ENCODE results near the gene SLC18A2.

SLC18A2 gene

GRCh38 chr10:117237401-117237991 is 3.4 kb upstream of the SLC18A2 start:
- no peak for DNase-seq (ENCODE audit: low read depth in 4 of 4, low spot score in 1 of 4)

DNA sequence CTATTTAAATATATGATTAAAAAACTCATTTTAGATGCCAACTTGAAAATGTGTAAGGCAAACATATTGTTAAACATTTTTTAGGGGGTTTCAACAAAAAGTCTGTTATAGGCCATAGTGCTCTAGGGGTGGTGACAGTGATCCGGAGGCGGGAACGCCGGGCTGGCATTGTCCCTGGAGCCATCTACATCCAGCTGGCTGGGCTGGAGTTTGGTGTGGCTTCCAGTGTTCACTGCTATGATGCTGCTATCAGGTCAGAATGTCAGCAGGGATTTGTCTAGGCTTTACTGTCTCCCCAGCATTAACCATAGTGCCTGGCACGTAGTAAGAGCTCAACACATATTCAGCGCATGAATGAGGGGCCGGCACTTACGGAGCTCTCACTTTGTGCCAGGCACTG is 1.9 kb upstream of the SLC18A2 start:
- DNase-seq (ENCODE audit: low read depth in 4 of 4, low spot score in 1 of 4): no peak

- no peak for DNase-seq (ENCODE audit: low read depth in 4 of 4, low spot score in 1 of 4)
Measured at GRCh38 chr10:117239721-117240620, 943 bp upstream of the SLC18A2 start.

DNA sequence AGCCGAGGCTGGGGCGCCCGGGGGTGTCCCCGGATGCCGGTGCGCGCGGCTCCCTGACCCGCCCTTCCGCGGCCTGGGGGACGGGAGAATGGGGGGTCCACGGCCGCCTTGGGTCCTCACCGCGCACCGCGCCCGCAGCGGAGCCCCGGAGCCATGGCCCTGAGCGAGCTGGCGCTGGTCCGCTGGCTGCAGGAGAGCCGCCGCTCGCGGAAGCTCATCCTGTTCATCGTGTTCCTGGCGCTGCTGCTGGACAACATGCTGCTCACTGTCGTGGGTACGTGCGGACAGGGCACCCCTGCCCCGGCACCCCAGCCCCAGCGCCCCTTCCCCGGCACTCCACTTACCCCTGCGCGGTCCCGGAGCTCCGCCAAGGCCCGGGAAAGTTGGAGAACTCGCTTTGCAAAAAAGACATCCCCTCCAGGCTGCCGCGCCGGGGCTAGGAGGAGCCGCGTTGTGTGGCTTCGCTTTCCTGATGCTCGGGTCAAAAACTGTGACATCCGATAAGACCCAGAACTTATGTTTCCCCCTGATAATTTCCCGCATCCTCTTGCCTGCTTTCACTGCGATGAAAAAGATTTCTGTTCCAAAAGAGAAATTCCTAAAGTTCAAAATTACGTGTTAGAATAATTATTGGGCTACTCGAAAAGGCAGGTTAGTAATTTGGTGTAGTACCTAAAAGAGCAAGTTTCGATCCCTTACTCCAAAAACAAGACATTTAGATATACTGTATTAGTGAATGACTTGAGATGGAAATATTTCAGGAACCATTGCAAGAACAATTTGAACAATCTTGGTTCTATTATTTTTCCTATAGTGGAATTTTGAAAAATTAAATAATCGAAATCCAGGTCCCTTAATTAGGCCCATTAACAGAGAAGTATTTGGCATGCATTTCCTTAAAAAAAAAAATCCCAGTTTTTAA is 888 bp downstream of the SLC18A2 start:
- DNase-seq (ENCODE audit: low read depth in 4 of 4, low spot score in 1 of 4): no peak

- no peak for DNase-seq (ENCODE audit: low read depth in 4 of 4, low spot score in 1 of 4)
Measured at GRCh38 chr10:117242463-117242832, 1.5 kb downstream of the SLC18A2 start.

DNA sequence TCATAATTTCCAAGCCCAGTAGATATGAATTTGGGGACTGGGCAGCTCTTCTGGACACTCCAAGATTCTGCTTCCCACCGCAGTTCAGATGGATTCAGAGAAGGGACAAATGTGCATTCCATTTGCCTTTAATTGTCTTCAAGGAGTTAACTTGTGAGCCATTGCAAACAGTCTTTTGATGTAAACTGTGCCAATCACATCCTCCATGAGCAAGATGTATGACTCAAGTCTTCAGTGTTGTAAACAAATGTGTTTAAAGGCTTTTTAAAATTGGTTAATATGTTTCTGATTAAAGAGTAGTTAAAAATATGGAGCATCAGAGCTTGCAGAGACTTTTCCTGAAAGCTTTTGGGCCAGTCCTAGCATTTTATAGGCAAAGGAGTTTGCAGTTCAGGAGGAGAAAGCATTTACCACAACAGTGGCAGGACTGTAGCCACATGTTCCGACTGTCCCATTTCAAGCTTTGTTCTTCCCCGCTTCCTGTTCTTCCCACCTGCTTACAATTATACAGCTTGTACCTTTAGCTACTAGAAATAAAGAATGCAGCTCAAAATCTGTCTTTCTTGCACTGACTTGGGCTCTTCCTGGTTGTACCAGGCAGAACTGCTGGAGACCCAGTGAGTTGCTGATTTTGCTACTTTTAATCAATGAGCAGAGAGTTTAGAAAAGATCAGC is 6.2 kb downstream of the SLC18A2 start:
- DNase-seq (ENCODE audit: low read depth in 4 of 4, low spot score in 1 of 4): no peak

DNA sequence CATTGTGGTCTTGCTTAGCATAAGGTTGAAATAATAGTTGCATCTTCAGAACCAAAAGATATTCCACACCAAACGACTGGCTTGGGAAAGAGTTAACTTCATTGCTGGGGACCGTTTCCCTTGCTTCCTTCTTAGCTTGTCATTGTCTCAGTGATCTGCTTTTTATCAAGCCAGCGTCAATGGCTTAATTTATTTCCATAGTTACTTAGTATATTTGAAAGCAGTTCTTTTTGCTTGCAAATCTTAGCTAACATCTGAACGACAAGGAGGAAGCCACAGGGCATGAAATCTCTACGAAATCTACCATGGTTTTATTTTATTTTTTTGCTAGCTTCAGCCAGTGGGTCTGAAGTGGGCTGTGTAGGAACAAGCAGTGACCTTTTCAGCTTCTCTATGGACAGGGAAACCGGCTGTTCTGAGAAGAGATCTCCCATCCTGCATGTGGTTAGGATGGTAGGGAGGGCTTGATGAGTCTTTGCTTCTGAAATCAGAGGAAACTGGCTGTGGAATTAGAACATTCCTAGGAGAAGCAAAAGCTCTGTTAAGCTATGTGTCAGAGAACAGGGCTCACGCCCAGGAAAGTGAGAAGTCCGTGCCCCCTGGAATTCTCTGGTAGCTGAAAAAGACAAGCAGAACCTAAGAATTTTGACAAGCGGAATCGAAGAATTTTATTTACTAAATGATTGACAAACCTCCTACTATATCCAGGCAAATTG is 8.0 kb downstream of the SLC18A2 start:
- no peak for DNase-seq (ENCODE audit: low read depth in 4 of 4, low spot score in 1 of 4)

GRCh38 chr10:117249493-117250093 is 8.7 kb downstream of the SLC18A2 start:
- no peak for DNase-seq (ENCODE audit: low read depth in 4 of 4, low spot score in 1 of 4)

- DNase-seq (ENCODE audit: low read depth in 4 of 4, low spot score in 1 of 4): no peak
Measured at GRCh38 chr10:117250411-117250810, 9.5 kb downstream of the SLC18A2 start.

DNA sequence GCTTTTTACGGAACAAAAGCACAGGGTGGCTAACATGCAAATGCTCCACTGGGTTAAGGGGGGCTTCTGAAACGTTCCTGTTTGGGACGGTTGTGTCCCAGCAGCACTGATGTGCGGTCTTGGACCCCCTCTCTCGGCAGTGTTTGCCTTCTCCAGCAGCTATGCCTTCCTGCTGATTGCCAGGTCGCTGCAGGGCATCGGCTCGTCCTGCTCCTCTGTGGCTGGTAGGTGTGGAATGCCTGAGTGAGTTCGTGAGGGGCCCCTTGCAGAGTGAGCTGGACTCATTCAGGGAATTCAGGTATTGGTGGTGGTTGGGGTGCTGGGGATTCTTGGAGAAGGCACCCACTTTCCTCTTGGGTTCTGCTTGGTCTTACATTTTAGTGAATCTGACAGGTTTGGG is 13.0 kb downstream of the SLC18A2 start:
- DNase-seq (ENCODE audit: low read depth in 4 of 4, low spot score in 1 of 4): no peak

DNA sequence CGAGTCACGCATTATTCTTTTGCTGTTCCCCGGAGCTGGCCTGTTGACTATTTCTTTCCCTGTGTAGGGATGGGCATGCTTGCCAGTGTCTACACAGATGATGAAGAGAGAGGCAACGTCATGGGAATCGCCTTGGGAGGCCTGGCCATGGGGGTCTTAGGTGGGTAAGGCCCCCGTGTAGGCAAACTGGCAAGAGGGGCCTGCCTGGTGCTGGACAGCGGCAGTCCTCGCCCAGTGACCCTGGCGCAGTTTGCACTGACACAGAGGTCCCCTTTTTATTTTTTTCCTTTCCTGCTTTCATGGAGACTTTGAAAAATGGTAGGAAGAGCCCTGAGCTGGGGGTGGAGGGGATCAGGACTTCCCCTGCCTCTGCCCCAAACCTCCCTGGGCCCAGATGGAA is 13.4 kb downstream of the SLC18A2 start:
- DNase-seq (ENCODE audit: low read depth in 4 of 4, low spot score in 1 of 4): no peak

GRCh38 chr10:117254774-117255735 is 14.1 kb downstream of the SLC18A2 start:
- no peak for DNase-seq (ENCODE audit: low read depth in 4 of 4, low spot score in 1 of 4)

DNA sequence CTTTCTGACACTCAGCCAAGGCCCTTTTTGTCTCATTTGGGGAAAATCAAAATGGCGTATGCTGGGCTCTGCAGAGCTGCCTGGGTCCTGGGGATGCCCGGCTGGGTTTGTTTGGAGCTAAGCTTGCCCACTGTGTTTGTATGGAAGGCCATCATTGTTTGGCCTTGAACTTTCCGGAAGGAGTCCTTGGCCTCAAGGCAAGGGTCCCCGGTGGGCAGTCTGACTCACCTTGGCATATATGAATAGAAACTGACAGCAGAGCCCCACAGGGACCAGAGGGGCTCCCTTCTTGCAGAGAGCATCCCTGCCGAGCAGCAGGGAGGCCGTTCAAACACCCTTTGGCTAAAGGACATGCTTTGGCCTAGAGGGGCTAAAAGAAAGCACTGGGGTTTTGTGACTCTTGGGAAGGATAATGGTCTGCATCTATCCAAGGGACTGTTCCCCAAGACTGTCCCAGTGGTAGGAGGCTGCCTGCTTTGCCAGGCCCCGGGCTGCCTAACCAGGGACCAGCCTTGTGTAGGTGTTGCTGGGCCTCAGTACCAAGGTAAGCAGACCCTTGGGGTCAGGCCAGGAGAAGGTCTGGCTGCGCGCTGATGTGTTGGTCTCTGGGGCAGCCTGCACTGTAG is 15.0 kb downstream of the SLC18A2 start:
- no peak for DNase-seq (ENCODE audit: low read depth in 4 of 4, low spot score in 1 of 4)

- no peak for DNase-seq (ENCODE audit: low read depth in 4 of 4, low spot score in 1 of 4)
Measured at GRCh38 chr10:117256910-117257309, 16.0 kb downstream of the SLC18A2 start.

- no peak for DNase-seq (ENCODE audit: low read depth in 4 of 4, low spot score in 1 of 4)
Measured at GRCh38 chr10:117257721-117258120, 16.8 kb downstream of the SLC18A2 start.

- DNase-seq (ENCODE audit: low read depth in 4 of 4, low spot score in 1 of 4): no peak
Measured at GRCh38 chr10:117259279-117259678, 18.4 kb downstream of the SLC18A2 start.

DNA sequence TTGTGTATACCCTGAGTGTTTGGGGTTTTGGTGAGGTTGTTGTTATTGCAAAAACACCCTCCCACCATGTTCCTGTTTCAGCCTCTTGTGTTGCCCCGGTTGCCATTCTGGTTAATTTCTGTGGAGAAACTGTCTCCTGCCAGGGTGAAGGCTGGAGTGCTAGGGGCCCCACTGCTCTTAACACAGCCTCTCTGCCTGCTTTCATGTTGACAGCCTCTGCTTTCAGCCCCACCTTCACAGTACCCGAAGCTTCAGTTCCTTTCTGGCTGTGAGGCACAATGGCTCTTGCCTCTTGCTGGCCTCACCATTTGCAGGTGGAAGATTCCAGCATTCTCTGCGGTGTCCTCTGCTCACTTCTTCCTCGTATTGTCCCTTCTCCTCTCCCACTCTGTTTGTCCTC is 19.2 kb downstream of the SLC18A2 start:
- no peak for DNase-seq (ENCODE audit: low read depth in 4 of 4, low spot score in 1 of 4)

GRCh38 chr10:117261501-117261900 is 20.6 kb downstream of the SLC18A2 start:
- no peak for DNase-seq (ENCODE audit: low read depth in 4 of 4, low spot score in 1 of 4)

Data from stimulated activated CD4-positive, alpha-beta T cell treated with anti-CD3 and anti-CD28 coated beads, Interleukin-1b, Interleukin-23, amount 100 ng/mL, for 24 hours (primary cell).